Upper lobe of left lung (tissue), 4 donors: ENCODE measurements around the gene SLC25A26.
A peak's percentile ranks its signal among the peaks of the same experiment; 100 is the strongest.

Experiments used
- CTCF ChIP-seq, 6 experiments: fragments of 450-650 bp in 4 of 6; fragments of 200-600 bp in 2 of 6; sonication (generic) in 2 of 6; IDR thresholded peaks; one replicate each; pipeline ENCODE4 v1.5.1; 2016 to 2019; ENCODE audit warnings: antibody characterized with exemption in 6 of 6
- EP300 ChIP-seq, 4 donors: sonication (generic); formaldehyde crosslinking; IDR thresholded peaks; one replicate each; pipeline ENCODE4 v1.5.1; 2017; ENCODE audit warnings: antibody characterized with exemption in 4 of 4, control low read depth in 2 of 4
- POLR2A ChIP-seq, 4 donors: fragments of 450-650 bp; IDR thresholded peaks; one replicate each; pipeline ENCODE4 v1.5.1; 2016 to 2017; ENCODE audit warnings: antibody characterized with exemption in 4 of 4, mild to moderate bottlenecking in 2 of 4
- POLR2AphosphoS5 ChIP-seq, 2 donors: sonication (generic); formaldehyde crosslinking; IDR thresholded peaks; one replicate each; pipeline ENCODE4 v1.5.1; 2017; ENCODE audit warnings: antibody characterized with exemption in 2 of 2

- TF ChIP-seq CTCF (IDR thresholded peaks at IDR 0.05) (peak in 1 of 6 experiments; percentile 7), POLR2A (IDR thresholded peaks at IDR 0.05) (no peak), POLR2AphosphoS5 (IDR thresholded peaks at IDR 0.05) (no peak), EP300 (IDR thresholded peaks at IDR 0.05) (no peak)
These were observed 152.0 kb downstream of the SLC25A26 start for GRCh38 chr3:66372681-66373350.
